ENCODE data around the gene IL12RB1.

DNA sequence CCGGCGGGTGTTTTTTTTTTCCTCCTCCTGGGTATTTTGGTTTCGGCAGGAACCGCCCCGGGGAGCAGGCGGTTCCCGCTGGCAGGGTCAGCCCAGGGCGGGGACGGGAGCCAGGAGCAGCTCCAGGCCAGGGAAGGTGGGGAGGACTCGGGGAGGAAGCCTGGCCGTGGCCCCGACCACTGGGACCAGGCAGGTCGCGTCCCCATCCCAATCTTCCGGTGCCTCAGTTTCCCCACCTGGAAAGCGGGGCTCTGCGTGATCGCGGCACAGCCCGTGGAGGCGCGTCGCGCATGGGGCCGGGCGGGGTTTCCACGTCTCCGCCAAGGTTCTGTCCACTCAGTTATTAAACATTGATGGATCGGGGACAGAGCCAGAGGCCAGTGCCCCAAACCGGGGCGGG lies 34.8 kb downstream of the IL12RB1 start:
- TF ChIP-seq, protein P1, sequence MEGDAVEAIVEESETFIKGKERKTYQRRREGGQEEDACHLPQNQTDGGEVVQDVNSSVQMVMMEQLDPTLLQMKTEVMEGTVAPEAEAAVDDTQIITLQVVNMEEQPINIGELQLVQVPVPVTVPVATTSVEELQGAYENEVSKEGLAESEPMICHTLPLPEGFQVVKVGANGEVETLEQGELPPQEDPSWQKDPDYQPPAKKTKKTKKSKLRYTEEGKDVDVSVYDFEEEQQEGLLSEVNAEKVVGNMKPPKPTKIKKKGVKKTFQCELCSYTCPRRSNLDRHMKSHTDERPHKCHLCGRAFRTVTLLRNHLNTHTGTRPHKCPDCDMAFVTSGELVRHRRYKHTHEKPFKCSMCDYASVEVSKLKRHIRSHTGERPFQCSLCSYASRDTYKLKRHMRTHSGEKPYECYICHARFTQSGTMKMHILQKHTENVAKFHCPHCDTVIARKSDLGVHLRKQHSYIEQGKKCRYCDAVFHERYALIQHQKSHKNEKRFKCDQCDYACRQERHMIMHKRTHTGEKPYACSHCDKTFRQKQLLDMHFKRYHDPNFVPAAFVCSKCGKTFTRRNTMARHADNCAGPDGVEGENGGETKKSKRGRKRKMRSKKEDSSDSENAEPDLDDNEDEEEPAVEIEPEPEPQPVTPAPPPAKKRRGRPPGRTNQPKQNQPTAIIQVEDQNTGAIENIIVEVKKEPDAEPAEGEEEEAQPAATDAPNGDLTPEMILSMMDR (IDR thresholded peaks at IDR 0.05) = no peak
- TF ChIP-seq POLR2AphosphoS5 (IDR thresholded peaks at IDR 0.05; ENCODE audit: low read depth, low read length) = no peak
- TF ChIP-seq, protein P2, sequence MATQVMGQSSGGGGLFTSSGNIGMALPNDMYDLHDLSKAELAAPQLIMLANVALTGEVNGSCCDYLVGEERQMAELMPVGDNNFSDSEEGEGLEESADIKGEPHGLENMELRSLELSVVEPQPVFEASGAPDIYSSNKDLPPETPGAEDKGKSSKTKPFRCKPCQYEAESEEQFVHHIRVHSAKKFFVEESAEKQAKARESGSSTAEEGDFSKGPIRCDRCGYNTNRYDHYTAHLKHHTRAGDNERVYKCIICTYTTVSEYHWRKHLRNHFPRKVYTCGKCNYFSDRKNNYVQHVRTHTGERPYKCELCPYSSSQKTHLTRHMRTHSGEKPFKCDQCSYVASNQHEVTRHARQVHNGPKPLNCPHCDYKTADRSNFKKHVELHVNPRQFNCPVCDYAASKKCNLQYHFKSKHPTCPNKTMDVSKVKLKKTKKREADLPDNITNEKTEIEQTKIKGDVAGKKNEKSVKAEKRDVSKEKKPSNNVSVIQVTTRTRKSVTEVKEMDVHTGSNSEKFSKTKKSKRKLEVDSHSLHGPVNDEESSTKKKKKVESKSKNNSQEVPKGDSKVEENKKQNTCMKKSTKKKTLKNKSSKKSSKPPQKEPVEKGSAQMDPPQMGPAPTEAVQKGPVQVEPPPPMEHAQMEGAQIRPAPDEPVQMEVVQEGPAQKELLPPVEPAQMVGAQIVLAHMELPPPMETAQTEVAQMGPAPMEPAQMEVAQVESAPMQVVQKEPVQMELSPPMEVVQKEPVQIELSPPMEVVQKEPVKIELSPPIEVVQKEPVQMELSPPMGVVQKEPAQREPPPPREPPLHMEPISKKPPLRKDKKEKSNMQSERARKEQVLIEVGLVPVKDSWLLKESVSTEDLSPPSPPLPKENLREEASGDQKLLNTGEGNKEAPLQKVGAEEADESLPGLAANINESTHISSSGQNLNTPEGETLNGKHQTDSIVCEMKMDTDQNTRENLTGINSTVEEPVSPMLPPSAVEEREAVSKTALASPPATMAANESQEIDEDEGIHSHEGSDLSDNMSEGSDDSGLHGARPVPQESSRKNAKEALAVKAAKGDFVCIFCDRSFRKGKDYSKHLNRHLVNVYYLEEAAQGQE (IDR thresholded peaks at IDR 0.05; ENCODE audit: insufficient read depth in 1 of 2, low read depth in 2 of 2, low read length in 1 of 2) = no peak
- TF ChIP-seq TCF7L2 (IDR thresholded peaks at IDR 0.05; ENCODE audit: low read depth, low read length) = no peak
